ENCODE data around the gene RPH3AL.
"Not testable (repeated sequence)": the region's sequence is repeated elsewhere in the genome, so short reads cannot be mapped to it uniquely, and the experiment has no call there.

Gene RPH3AL

GRCh38 chr17:315399-315798 lies 37.2 kb downstream of the RPH3AL start:
- not testable (repeated sequence) for DNase-seq

- DNase-seq: not testable (repeated sequence)
Observed at GRCh38 chr17:314614-314944, 38.0 kb downstream of the RPH3AL start.

- no peak for DNase-seq
Observed at GRCh38 chr17:313911-314613, 38.5 kb downstream of the RPH3AL start.

- no peak for DNase-seq
Observed at GRCh38 chr17:313231-313630, 39.4 kb downstream of the RPH3AL start.

DNA sequence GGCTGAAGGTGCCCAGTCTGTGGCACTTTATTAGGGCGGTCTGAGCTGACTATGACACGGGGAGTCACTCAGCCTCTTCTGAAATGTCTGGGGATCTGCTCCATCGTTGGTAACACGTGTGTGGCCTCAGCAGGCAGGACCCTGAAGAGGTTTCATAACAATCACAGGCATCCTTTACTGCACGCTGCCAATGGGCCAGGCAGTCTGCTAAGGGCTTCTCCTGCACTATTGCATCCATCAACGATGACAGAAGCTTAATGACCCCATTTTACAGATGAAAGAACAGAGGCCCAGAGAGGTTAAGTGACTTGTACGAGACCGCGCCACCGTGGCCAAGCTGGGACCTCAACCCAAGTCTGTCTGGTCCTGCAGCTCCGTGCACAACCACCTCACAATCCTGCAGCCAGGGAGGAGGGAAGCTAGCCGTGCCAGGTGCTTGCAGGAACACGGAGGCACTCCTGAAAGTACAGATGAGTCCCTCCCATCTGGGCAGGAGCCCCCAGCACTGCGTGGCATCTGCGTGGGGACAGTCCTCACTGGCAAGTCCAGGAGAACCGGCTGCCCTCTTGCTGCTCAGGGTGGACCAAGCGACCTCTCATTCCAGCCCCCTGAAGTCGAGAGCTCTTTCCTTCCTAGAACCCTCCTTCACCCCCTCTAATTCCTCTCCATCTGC lies 40.0 kb downstream of the RPH3AL start:
- DNase-seq: no peak

- DNase-seq: no peak
Observed at GRCh38 chr17:311119-311782, 41.4 kb downstream of the RPH3AL start.

DNA sequence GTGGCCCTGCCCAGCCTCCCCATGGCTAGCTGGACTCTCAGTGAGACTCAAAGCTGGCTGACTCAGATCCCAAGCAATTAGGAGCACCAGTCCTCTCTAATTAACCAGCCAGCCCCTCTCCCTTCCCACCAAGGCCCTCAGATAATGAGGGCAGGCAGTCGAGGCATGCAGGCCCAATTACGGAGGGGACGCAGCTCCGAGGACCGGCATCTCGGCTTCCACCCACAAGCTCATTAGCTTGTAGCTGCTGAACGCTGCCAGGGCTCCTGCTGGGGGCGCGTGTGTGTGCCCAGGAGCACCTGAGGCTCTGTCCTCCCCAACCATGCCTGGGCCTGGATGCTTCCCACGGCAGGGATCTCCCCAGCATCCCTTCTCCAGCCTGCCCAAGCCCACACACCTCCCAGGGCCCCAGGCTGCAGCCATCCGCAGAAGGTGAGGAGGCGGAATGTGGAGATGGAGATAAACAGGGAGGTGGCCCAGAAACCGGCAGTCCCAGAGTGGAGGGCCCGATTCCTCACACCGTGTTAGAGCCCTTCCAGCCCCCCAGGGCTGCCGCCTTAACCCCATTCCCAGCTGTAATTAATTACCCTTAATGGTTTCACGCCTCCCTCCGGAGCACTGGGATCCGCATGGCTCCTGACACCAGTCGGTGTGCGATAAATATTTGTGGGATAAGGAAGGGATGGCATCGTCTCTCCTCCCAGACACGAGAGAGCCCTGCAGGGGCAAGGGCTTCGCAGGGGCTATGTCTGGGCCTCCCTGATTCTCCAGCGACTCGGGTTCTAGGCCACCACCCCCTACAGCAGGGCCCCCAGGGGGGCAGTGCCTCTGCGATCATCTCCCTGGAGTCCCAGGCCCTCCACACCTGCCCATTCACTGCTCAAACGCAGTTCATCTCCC lies 42.2 kb downstream of the RPH3AL start:
- DNase-seq: no peak

- no peak for DNase-seq
Observed at GRCh38 chr17:309361-309888, 43.2 kb downstream of the RPH3AL start.

DNA sequence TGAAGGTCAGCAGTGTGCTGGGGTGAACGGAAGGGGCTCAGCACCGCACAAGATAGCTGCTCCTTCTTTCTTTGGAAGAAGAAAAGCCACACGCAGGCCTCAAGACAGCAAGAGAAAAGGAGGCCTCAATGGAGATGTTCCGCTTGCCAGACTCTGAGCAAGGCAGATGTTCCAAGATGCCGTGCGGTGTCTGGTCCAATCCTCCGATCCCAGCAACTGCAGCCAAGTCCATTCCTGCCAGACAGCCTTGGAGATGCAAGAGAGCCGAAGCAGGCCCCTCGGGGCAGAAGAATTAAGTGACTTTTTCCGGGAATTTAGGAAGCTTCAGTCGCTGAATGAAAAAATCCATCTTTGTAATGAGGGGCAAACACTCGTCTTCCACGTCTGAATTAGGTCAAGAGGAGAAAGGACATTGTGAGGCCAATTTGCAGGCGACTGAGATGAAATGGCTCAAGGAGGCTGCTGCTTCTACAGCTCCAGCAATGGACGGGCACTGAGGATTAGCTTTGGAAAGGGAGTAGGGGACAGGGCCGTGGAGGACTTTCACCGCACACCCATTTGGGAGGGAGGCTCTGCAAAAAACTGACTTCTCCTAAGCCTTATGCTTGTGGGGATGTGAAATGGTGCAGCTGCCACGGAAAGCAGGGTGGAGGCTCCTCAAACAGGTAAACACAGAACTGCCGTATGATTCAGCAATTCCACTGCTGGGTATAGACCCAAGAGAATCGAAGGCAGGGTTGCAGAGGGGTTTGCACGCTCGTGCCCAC lies 44.7 kb downstream of the RPH3AL start:
- DNase-seq: no peak

GRCh38 chr17:307295-307691 lies 45.3 kb downstream of the RPH3AL start:
- DNase-seq: no peak

GRCh38 chr17:306536-307294 lies 45.9 kb downstream of the RPH3AL start:
- no peak for DNase-seq

DNA sequence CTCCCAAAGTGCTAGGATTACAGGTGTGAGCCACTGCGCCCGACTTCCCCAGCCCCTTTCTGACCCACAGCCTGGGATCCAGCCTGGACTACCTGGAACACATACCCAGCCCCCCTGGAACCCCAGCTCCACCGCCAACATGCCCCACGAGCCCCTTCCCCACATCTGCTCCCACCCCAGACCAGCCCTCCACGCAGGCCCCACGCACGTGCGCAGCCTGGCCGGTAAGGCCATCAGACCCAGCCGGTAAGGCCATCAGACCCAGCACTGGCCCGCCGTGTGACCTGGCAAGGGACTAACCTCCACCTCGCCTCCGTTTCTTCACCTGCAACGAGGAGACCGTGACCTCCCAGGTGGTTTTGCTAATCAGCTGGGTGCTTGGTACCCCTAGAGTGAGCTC lies 46.5 kb downstream of the RPH3AL start:
- DNase-seq: no peak

- DNase-seq: no peak
Observed at GRCh38 chr17:305090-305976, 47.3 kb downstream of the RPH3AL start.

GRCh38 chr17:304461-304860 lies 48.1 kb downstream of the RPH3AL start:
- DNase-seq: no peak

DNA sequence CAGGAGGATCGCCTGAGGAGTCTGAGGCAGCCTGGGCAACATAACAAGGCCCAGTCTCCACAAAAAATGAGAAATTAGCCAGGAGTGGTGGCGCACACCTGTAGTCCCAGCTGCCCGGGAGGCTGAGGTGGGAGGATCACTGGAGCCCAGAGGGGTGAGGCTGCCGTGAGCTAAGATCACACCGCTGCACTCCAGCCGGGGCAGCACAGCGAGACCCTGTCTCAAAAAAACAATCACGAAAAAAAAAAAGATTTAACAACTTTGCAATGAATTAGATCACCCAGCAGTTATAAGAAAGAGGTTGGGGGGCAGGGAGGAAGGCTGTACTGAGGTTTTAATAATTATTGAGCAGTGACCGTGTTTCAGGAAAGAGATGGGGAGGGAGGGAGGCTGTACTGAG lies 49.4 kb downstream of the RPH3AL start:
- no peak for DNase-seq

GRCh38 chr17:302300-302698 lies 50.3 kb downstream of the RPH3AL start:
- no peak for DNase-seq

- DNase-seq: no peak
Observed at GRCh38 chr17:301681-302299, 50.8 kb downstream of the RPH3AL start.

- no peak for DNase-seq
Observed at GRCh38 chr17:300881-301280, 51.7 kb downstream of the RPH3AL start.

- DNase-seq: no peak
Observed at GRCh38 chr17:299546-299945, 53.1 kb downstream of the RPH3AL start.

All from GF-D8 (cell line).